ENCODE data around the gene IL6R. TPM values are rescaled to one million over a fixed set of nuclear protein-coding genes. Genes with fewer than 3 reads are reported as not detected.

Gene IL6R
- total RNA-seq, 1 experiment from 2014 or later, result 12.2 TPM

DNA sequence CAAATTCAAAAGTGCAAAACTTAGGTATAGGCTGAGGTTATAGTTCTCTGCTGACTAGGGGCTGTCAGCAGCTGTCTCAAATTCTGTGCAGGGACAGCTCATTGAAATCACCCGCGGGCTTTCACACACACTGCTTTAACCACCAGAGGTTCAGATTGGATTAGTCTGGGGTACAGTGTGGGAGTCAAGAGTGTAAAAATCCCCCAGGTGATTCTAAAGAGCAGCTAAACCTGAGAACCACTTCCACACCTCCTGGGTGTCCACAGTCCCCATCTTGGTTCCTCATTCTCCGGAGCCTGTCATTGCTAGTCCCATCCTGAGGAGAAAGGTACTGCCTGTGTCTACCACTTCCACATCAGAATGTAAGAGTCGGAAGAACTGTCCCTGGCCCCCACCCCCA, 87.0 kb downstream of the IL6R start:
- BruUV-seq (replicated peaks), result no TSS peak
- ChIA-PET POLR2A (interaction anchor here (0.5 kb wide), 1 partner anchor 53 kb away, joined by 5 read pairs; no protein-coding TSS in a partner anchor), CTCF (no interaction called here)
- no peaks in the 10 kb centered on the region for H3K36me3 ChIP-seq (ENCODE audit: control insufficient read depth, insufficient read depth, low read length)
- TF ChIP-seq, protein P1, sequence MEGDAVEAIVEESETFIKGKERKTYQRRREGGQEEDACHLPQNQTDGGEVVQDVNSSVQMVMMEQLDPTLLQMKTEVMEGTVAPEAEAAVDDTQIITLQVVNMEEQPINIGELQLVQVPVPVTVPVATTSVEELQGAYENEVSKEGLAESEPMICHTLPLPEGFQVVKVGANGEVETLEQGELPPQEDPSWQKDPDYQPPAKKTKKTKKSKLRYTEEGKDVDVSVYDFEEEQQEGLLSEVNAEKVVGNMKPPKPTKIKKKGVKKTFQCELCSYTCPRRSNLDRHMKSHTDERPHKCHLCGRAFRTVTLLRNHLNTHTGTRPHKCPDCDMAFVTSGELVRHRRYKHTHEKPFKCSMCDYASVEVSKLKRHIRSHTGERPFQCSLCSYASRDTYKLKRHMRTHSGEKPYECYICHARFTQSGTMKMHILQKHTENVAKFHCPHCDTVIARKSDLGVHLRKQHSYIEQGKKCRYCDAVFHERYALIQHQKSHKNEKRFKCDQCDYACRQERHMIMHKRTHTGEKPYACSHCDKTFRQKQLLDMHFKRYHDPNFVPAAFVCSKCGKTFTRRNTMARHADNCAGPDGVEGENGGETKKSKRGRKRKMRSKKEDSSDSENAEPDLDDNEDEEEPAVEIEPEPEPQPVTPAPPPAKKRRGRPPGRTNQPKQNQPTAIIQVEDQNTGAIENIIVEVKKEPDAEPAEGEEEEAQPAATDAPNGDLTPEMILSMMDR (IDR thresholded peaks at IDR 0.05), result no peak
- TF ChIP-seq POLR2AphosphoS5 (IDR thresholded peaks at IDR 0.05; ENCODE audit: low read depth, low read length) (no peak), SIN3A (IDR thresholded peaks at IDR 0.05; ENCODE audit: borderline replicate concordance, insufficient read depth, low read depth, low read length) (no peak), TCF7L2 (IDR thresholded peaks at IDR 0.05; ENCODE audit: low read depth, low read length) (no peak)
- TF ChIP-seq, protein P2, sequence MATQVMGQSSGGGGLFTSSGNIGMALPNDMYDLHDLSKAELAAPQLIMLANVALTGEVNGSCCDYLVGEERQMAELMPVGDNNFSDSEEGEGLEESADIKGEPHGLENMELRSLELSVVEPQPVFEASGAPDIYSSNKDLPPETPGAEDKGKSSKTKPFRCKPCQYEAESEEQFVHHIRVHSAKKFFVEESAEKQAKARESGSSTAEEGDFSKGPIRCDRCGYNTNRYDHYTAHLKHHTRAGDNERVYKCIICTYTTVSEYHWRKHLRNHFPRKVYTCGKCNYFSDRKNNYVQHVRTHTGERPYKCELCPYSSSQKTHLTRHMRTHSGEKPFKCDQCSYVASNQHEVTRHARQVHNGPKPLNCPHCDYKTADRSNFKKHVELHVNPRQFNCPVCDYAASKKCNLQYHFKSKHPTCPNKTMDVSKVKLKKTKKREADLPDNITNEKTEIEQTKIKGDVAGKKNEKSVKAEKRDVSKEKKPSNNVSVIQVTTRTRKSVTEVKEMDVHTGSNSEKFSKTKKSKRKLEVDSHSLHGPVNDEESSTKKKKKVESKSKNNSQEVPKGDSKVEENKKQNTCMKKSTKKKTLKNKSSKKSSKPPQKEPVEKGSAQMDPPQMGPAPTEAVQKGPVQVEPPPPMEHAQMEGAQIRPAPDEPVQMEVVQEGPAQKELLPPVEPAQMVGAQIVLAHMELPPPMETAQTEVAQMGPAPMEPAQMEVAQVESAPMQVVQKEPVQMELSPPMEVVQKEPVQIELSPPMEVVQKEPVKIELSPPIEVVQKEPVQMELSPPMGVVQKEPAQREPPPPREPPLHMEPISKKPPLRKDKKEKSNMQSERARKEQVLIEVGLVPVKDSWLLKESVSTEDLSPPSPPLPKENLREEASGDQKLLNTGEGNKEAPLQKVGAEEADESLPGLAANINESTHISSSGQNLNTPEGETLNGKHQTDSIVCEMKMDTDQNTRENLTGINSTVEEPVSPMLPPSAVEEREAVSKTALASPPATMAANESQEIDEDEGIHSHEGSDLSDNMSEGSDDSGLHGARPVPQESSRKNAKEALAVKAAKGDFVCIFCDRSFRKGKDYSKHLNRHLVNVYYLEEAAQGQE (IDR thresholded peaks at IDR 0.05; ENCODE audit: insufficient read depth in 1 of 2, low read depth in 2 of 2, low read length in 1 of 2), result no peak
- no peak overlapping the region for H3K4me3 ChIP-seq (ENCODE audit: low read depth in 2 of 2, low read length in 2 of 2)
- H3K4me1 ChIP-seq (ENCODE audit: control insufficient read depth, insufficient read depth, low read length), result no peaks in the 10 kb centered on the region
- no peak for DNase-seq (ENCODE audit: low read depth, low spot score)
- intact Hi-C loops (cut with micrococcal nuclease; ENCODE audit: unreplicated experiment) (loop anchor here (5.0 kb wide), 1 partner anchor 45 kb away; no protein-coding TSS in a partner anchor), in situ Hi-C loops (cut with HindIII; ENCODE audit: low pct_unique_long_range_greater_than_20kb, low sequenced_read_pairs) (no loop called here)
- H3K9me3 ChIP-seq (ENCODE audit: control insufficient read depth, insufficient read depth, low read depth, low read length), result no peaks in the 10 kb centered on the region
- no peak for ATAC-seq
- H3K27me3 ChIP-seq (ENCODE audit: control insufficient read depth, insufficient read depth, low read length), result peaks cover 23% of the 10 kb centered on the region; the same call in 1 of the 2 replicates
- no peak overlapping the region for H3K27ac ChIP-seq (ENCODE audit: low read length)

DNA sequence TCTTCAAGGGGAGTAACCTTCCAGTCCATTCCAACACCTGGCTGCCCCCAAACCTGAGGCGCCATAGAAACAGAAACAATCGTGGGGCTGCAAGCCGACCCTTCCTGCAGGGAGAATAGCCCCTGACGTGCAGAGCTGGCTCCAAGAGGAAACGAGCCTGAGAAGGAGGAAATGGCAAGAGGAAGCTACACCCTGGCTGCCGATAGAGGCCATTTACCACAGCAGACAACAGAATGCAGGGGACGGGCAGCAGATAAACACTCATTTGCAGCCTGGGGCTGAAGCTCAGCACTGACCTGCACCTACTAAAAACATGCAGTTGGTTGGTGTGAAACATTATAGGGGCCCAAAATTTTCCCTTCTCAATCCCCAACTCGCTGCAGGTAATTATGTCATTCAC, 88.1 kb downstream of the IL6R start:
- peaks cover 23% of the 10 kb centered on the region; the same call in 1 of the 2 replicates for H3K27me3 ChIP-seq (ENCODE audit: control insufficient read depth, insufficient read depth, low read length)
- ChIA-PET POLR2A (no interaction called here), CTCF (no interaction called here)
- H3K4me3 ChIP-seq (ENCODE audit: low read depth in 2 of 2, low read length in 2 of 2), result no peak overlapping the region
- TF ChIP-seq, protein P1 (IDR thresholded peaks at IDR 0.05), result no peak
- TF ChIP-seq SIN3A (IDR thresholded peaks at IDR 0.05; ENCODE audit: borderline replicate concordance, insufficient read depth, low read depth, low read length) (no peak), TCF7L2 (IDR thresholded peaks at IDR 0.05; ENCODE audit: low read depth, low read length) (no peak), POLR2AphosphoS5 (IDR thresholded peaks at IDR 0.05; ENCODE audit: low read depth, low read length) (no peak)
- TF ChIP-seq, protein P2 (IDR thresholded peaks at IDR 0.05; ENCODE audit: insufficient read depth in 1 of 2, low read depth in 2 of 2, low read length in 1 of 2), result no peak
- H3K9me3 ChIP-seq (ENCODE audit: control insufficient read depth, insufficient read depth, low read depth, low read length), result no peaks in the 10 kb centered on the region
- ATAC-seq (no peak), DNase-seq (ENCODE audit: low read depth, low spot score) (no peak)
- no peaks in the 10 kb centered on the region for H3K4me1 ChIP-seq (ENCODE audit: control insufficient read depth, insufficient read depth, low read length)
- no peaks in the 10 kb centered on the region for H3K36me3 ChIP-seq (ENCODE audit: control insufficient read depth, insufficient read depth, low read length)
- in situ Hi-C loops (cut with HindIII; ENCODE audit: low pct_unique_long_range_greater_than_20kb, low sequenced_read_pairs), result no loop called here
- no TSS peak for BruUV-seq (replicated peaks)
- no peak overlapping the region for H3K27ac ChIP-seq (ENCODE audit: low read length)
- intact Hi-C loops (cut with micrococcal nuclease; ENCODE audit: unreplicated experiment), result loop anchor here (5.0 kb wide), 1 partner anchor 44 kb away; no protein-coding TSS in a partner anchor

All from Panc1 (cell line).